ENCODE data around the gene SLC25A4.
"Not testable (repeated sequence)": the region's sequence is repeated elsewhere in the genome, so short reads cannot be mapped to it uniquely, and the experiment has no call there.

SLC25A4 gene

DNA sequence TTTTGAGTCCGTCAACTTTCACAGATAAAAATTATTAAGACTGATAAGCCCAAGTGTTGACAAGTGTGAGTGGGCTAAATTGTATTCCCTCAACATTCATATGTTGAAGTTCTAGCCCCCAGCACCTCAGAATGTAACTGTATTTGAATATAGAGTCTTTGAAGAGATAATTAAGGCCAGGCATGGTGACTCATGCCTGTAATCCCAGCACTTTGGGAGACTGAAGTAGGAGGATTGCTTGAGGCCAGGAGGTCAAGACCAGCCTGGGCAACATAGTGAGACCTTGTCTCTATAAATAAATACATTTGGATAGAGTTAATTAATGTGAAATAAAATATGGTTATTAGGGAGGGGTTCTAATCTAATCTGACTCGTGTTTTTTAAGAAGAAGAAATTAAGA lies 29.7 kb upstream of the SLC25A4 start:
- Histone ChIP-seq H3K9me3 (ENCODE audit: insufficient read depth, low read length) (no peaks in the 10 kb centered on the region), H2AFZ (ENCODE audit: low read depth, low read length) (no peak overlapping the region), H3K36me3 (replicated peaks; ENCODE audit: low read depth, low read length) (no peaks in the 10 kb centered on the region), H3K9ac (ENCODE audit: low read length) (no peak overlapping the region), H3K27ac (ENCODE audit: low read length) (no peak overlapping the region), H4K20me1 (ENCODE audit: insufficient read depth, low read length) (no peaks in the 10 kb centered on the region), H3K4me3 (ENCODE audit: low read length) (no peak overlapping the region), H3K4me2 (ENCODE audit: low read length) (no peak overlapping the region), H3K27me3 (ENCODE audit: low read depth, low read length) (no peaks in the 10 kb centered on the region), H3K79me2 (ENCODE audit: low read length) (no peaks in the 10 kb centered on the region), H3K4me1 (ENCODE audit: low read length) (no peaks in the 10 kb centered on the region)
- no peak for TF ChIP-seq EZH2phosphoT487 (IDR thresholded peaks at IDR 0.05; ENCODE audit: low read depth)
- no peak for TF ChIP-seq CTCF (IDR thresholded peaks at IDR 0.05; ENCODE audit: low read depth, low read length)

- H3K79me2 ChIP-seq (ENCODE audit: low read length): no peaks in the 10 kb centered on the region
- H3K4me1 ChIP-seq (ENCODE audit: low read length): no peaks in the 10 kb centered on the region
- no peaks in the 10 kb centered on the region for H3K9me3 ChIP-seq (ENCODE audit: insufficient read depth, low read length)
- H3K36me3 ChIP-seq (replicated peaks; ENCODE audit: low read depth, low read length): no peaks in the 10 kb centered on the region
- H4K20me1 ChIP-seq (ENCODE audit: insufficient read depth, low read length): no peaks in the 10 kb centered on the region
- TF ChIP-seq CTCF (IDR thresholded peaks at IDR 0.05; ENCODE audit: low read depth, low read length) (no peak), EZH2phosphoT487 (IDR thresholded peaks at IDR 0.05; ENCODE audit: low read depth) (no peak)
- H3K9ac ChIP-seq (ENCODE audit: low read length): no peak overlapping the region
- H3K4me3 ChIP-seq (ENCODE audit: low read length): no peak overlapping the region
- no peaks in the 10 kb centered on the region for H3K27me3 ChIP-seq (ENCODE audit: low read depth, low read length)
- no peak overlapping the region for H3K27ac ChIP-seq (ENCODE audit: low read length)
- H3K4me2 ChIP-seq (ENCODE audit: low read length): no peak overlapping the region
- H2AFZ ChIP-seq (ENCODE audit: low read depth, low read length): no peak overlapping the region
Measured at GRCh38 chr4:185115827-185116232, 27.2 kb upstream of the SLC25A4 start.

GRCh38 chr4:185117300-185117934 lies 25.6 kb upstream of the SLC25A4 start:
- Histone ChIP-seq H3K4me2 (ENCODE audit: low read length) (no peak overlapping the region), H2AFZ (ENCODE audit: low read depth, low read length) (no peak overlapping the region), H4K20me1 (ENCODE audit: insufficient read depth, low read length) (no peaks in the 10 kb centered on the region), H3K4me1 (ENCODE audit: low read length) (no peaks in the 10 kb centered on the region), H3K36me3 (replicated peaks; ENCODE audit: low read depth, low read length) (no peaks in the 10 kb centered on the region), H3K79me2 (ENCODE audit: low read length) (no peaks in the 10 kb centered on the region), H3K27ac (ENCODE audit: low read length) (no peak overlapping the region), H3K9ac (ENCODE audit: low read length) (no peak overlapping the region), H3K4me3 (ENCODE audit: low read length) (no peak overlapping the region), H3K9me3 (ENCODE audit: insufficient read depth, low read length) (no peaks in the 10 kb centered on the region), H3K27me3 (ENCODE audit: low read depth, low read length) (no peaks in the 10 kb centered on the region)
- TF ChIP-seq EZH2phosphoT487 (IDR thresholded peaks at IDR 0.05; ENCODE audit: low read depth): no peak
- TF ChIP-seq CTCF (IDR thresholded peaks at IDR 0.05; ENCODE audit: low read depth, low read length): no peak

DNA sequence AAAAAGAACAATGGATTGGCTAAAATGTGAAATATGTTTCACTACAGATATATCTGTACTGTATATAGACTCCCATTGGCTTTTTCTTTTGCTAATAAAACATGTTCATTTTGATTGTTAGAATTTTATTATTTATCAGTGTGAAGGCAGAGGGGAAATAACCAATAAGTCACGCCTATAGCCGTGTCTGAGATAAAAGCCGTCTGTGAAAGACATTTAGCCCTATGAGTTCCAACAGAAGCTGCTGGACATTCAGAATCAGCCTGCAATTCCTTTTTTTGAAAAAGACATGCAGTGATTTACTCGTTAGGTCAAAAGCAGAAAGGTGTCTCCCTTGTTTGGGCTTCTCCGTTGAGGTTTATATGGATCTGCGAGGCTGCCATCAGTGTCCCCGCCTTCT lies 24.2 kb upstream of the SLC25A4 start:
- Histone ChIP-seq H4K20me1 (ENCODE audit: insufficient read depth, low read length) (no peaks in the 10 kb centered on the region), H3K9ac (ENCODE audit: low read length) (no peak overlapping the region), H3K79me2 (ENCODE audit: low read length) (no peaks in the 10 kb centered on the region), H3K4me2 (ENCODE audit: low read length) (no peak overlapping the region), H3K9me3 (ENCODE audit: insufficient read depth, low read length) (no peaks in the 10 kb centered on the region), H3K4me3 (ENCODE audit: low read length) (no peak overlapping the region), H3K27ac (ENCODE audit: low read length) (no peak overlapping the region), H3K36me3 (replicated peaks; ENCODE audit: low read depth, low read length) (no peaks in the 10 kb centered on the region), H3K4me1 (ENCODE audit: low read length) (no peaks in the 10 kb centered on the region), H2AFZ (ENCODE audit: low read depth, low read length) (no peak overlapping the region), H3K27me3 (ENCODE audit: low read depth, low read length) (no peaks in the 10 kb centered on the region)
- no peak for TF ChIP-seq CTCF (IDR thresholded peaks at IDR 0.05; ENCODE audit: low read depth, low read length)
- TF ChIP-seq EZH2phosphoT487 (IDR thresholded peaks at IDR 0.05; ENCODE audit: low read depth): no peak

DNA sequence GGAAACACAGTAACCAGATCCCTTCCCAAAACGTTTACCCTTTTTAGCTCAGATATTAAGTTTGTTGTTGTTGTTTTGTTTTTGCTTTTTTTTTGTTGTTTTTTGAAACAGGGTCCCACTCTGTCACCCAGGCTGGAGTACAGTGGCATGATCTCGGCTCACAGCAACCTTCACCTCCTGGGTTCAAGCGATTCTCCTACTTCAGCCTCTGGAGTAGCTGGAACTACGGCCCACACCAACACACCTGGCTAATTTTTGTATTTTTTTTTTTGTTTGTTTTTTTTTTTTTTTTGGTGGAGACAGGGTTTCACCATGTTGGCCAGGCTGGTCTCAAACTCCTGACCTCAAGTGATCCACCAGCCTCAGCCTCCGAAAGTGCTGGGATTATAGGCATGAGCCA lies 23.6 kb upstream of the SLC25A4 start:
- not testable (repeated sequence) for H3K4me1 ChIP-seq (ENCODE audit: low read length); H3K9me3 ChIP-seq (ENCODE audit: insufficient read depth, low read length); H3K4me2 ChIP-seq (ENCODE audit: low read length); H2AFZ ChIP-seq (ENCODE audit: low read depth, low read length); H3K9ac ChIP-seq (ENCODE audit: low read length); H3K4me3 ChIP-seq (ENCODE audit: low read length); H3K79me2 ChIP-seq (ENCODE audit: low read length); H3K27me3 ChIP-seq (ENCODE audit: low read depth, low read length); H3K36me3 ChIP-seq (replicated peaks; ENCODE audit: low read depth, low read length); H4K20me1 ChIP-seq (ENCODE audit: insufficient read depth, low read length); H3K27ac ChIP-seq (ENCODE audit: low read length)
